Loucy (cell line): Measurements from ENCODE around the gene TLNRD1.

Source experiments
- H2AFZ ChIP-seq: fragments of 200-600 bp; sonication (generic); 2 replicates; pipeline ENCODE4 v1.6.0; 2016; ENCODE audit warnings: antibody characterized with exemption, mild to moderate bottlenecking, low read length, moderate library complexity
- H3F3A ChIP-seq: fragments of 200-600 bp; 2 replicates; pipeline ENCODE4 v1.6.0; 2016; ENCODE audit warnings: antibody characterized with exemption, low read depth, mild to moderate bottlenecking
- H3K27me3 ChIP-seq: fragments of 200-600 bp; sonication (generic); 2 replicates; pipeline ENCODE4 v1.6.1; 2014; ENCODE audit warnings: low read length, mild to moderate bottlenecking; ENCODE audit not compliant: insufficient read depth, poor library complexity, severe bottlenecking
- H3K36me3 ChIP-seq: fragments of 200-600 bp; sonication (generic); 2 replicates; pipeline ENCODE4 v1.6.1; 2016; ENCODE audit warnings: low read length; ENCODE audit not compliant: insufficient read depth
- H3K4me1 ChIP-seq: fragments of 200-600 bp; sonication (generic); 2 replicates; pipeline ENCODE4 v1.5.1; 2014; ENCODE audit warnings: low read length, mild to moderate bottlenecking; ENCODE audit not compliant: insufficient read depth, poor library complexity, severe bottlenecking
- H3K4me2 ChIP-seq: fragments of 200-600 bp; sonication (generic); 2 replicates; pipeline ENCODE4 v1.6.0; 2014; ENCODE audit warnings: antibody characterized with exemption, low read length, low read depth, mild to moderate bottlenecking; ENCODE audit not compliant: poor library complexity, severe bottlenecking
- H3K4me3 ChIP-seq: fragments of 200-600 bp; sonication (generic); 2 replicates; pipeline ENCODE4 v1.5.1; 2014; ENCODE audit warnings: low read length, mild to moderate bottlenecking, mixed read lengths; ENCODE audit not compliant: poor library complexity, severe bottlenecking
- H3K79me2 ChIP-seq: fragments of 200-600 bp; sonication (generic); 2 replicates; pipeline ENCODE4 v1.6.1; 2014; ENCODE audit warnings: low read length; ENCODE audit not compliant: insufficient read depth
- H3K9ac ChIP-seq: fragments of 200-600 bp; sonication (generic); 2 replicates; pipeline ENCODE4 v1.6.0; 2014; ENCODE audit warnings: mild to moderate bottlenecking, low read depth, low read length, moderate library complexity; ENCODE audit not compliant: poor library complexity, severe bottlenecking
- H3K9me2 ChIP-seq: fragments of 200-600 bp; sonication (generic); replicated peaks from 2 replicates; pipeline ENCODE4 v1.6.1; 2016; ENCODE audit warnings: low read depth, low read length, mixed read lengths
- H3K9me3 ChIP-seq: fragments of 200-600 bp; sonication (generic); 2 replicates; pipeline ENCODE4 v1.6.1; 2014; ENCODE audit warnings: mild to moderate bottlenecking, antibody characterized with exemption, low read length, low read depth; ENCODE audit not compliant: insufficient read depth
- H4K20me1 ChIP-seq: fragments of 200-600 bp; sonication (generic); 2 replicates; pipeline ENCODE4 v1.6.0; 2014; ENCODE audit warnings: antibody characterized with exemption, low read length, mild to moderate bottlenecking; ENCODE audit not compliant: insufficient read depth, poor library complexity, severe bottlenecking
- CTCF ChIP-seq: fragments of 200-600 bp; sonication (generic); conservative IDR thresholded peaks from 2 replicates; pipeline ENCODE4 v1.5.1; 2014; ENCODE audit warnings: mild to moderate bottlenecking, antibody characterized with exemption, low read length
- EZH2phosphoT487 ChIP-seq: fragments of 200-600 bp; IDR thresholded peaks from 2 replicates; pipeline ENCODE4 v1.6.1; 2018; ENCODE audit warnings: antibody characterized with exemption, mild to moderate bottlenecking, moderate library complexity, borderline replicate concordance

Gene TLNRD1

GRCh38 chr15:81050805-81051204 is 50.1 kb downstream of the TLNRD1 start:
- Histone ChIP-seq H2AFZ (no peak overlapping the region), H3K4me1 (no peaks in the 10 kb centered on the region), H3K36me3 (no peaks in the 10 kb centered on the region), H3K4me2 (no peak overlapping the region), H3F3A (no peaks in the 10 kb centered on the region), H3K27me3 (no peaks in the 10 kb centered on the region), H3K79me2 (no peaks in the 10 kb centered on the region), H3K9ac (no peak overlapping the region), H3K4me3 (no peak overlapping the region), H4K20me1 (no peaks in the 10 kb centered on the region), H3K9me2 (no peaks in the 10 kb centered on the region), H3K9me3 (no peaks in the 10 kb centered on the region)
- TF ChIP-seq EZH2phosphoT487 (no peak), CTCF (no peak)

GRCh38 chr15:81052046-81052445 is 51.3 kb downstream of the TLNRD1 start:
- H3K4me1 ChIP-seq: no peaks in the 10 kb centered on the region
- no peaks in the 10 kb centered on the region for H3K9me2 ChIP-seq
- no peaks in the 10 kb centered on the region for H3K79me2 ChIP-seq
- no peaks in the 10 kb centered on the region for H3F3A ChIP-seq
- no peak overlapping the region for H3K4me3 ChIP-seq
- H3K27me3 ChIP-seq: no peaks in the 10 kb centered on the region
- no peak overlapping the region for H2AFZ ChIP-seq
- H3K9me3 ChIP-seq: no peaks in the 10 kb centered on the region
- no peak overlapping the region for H3K4me2 ChIP-seq
- H3K9ac ChIP-seq: no peak overlapping the region
- H3K36me3 ChIP-seq: no peaks in the 10 kb centered on the region
- no peaks in the 10 kb centered on the region for H4K20me1 ChIP-seq
- TF ChIP-seq CTCF (no peak), EZH2phosphoT487 (no peak)

GRCh38 chr15:81053621-81054020 is 52.9 kb downstream of the TLNRD1 start:
- H4K20me1 ChIP-seq: no peaks in the 10 kb centered on the region
- no peaks in the 10 kb centered on the region for H3K9me3 ChIP-seq
- H3K36me3 ChIP-seq: no peaks in the 10 kb centered on the region
- no peak overlapping the region for H3K4me2 ChIP-seq
- H3K9ac ChIP-seq: no peak overlapping the region
- H3K9me2 ChIP-seq: no peaks in the 10 kb centered on the region
- no peak overlapping the region for H2AFZ ChIP-seq
- no peaks in the 10 kb centered on the region for H3K4me1 ChIP-seq
- TF ChIP-seq EZH2phosphoT487: no peak
- TF ChIP-seq CTCF: no peak
- no peaks in the 10 kb centered on the region for H3F3A ChIP-seq
- H3K27me3 ChIP-seq: no peaks in the 10 kb centered on the region
- H3K79me2 ChIP-seq: no peaks in the 10 kb centered on the region
- H3K4me3 ChIP-seq: no peak overlapping the region
